Activated naive CD4-positive, alpha-beta T cell treated with anti-CD3 and anti-CD28 coated beads for 36 hours (primary cell): ENCODE results near the gene ASPHD1. TPM values are rescaled to one million over a fixed set of nuclear protein-coding genes. Genes with fewer than 3 reads are reported as not detected.
A peak's percentile ranks its signal among the peaks of the same experiment; 100 is the strongest.
"Not testable (repeated sequence)": the region's sequence is repeated elsewhere in the genome, so short reads cannot be mapped to it uniquely, and the experiment has no call there.

Experiments
- CTCF ChIA-PET: fragments of 350-600 bp; sonication (Branson Sonifier 250); formaldehyde crosslinking; loops from one replicate; lab custom pipeline; 2021; ENCODE audit warnings: antibody characterized with exemption; lab: Charles Lee
- DNase-seq: peaks from one replicate; pipeline ENCODE4 v3.0.0-alpha.2; 2020
- H3K27ac Mint-ChIP-seq: one replicate; pipeline ENCODE4 v1.8.0; 2021; ENCODE audit warnings: mild to moderate bottlenecking, mixed read lengths
- H3K27me3 Mint-ChIP-seq: one replicate; pipeline ENCODE4 v1.8.0; 2021; ENCODE audit warnings: low read depth, mixed read lengths
- H3K36me3 Mint-ChIP-seq: one replicate; pipeline ENCODE4 v1.8.0; 2021; ENCODE audit warnings: low read depth, mixed read lengths
- H3K4me1 Mint-ChIP-seq: one replicate; pipeline ENCODE4 v1.8.0; 2021; ENCODE audit warnings: low read depth, mixed read lengths
- H3K4me3 Mint-ChIP-seq: one replicate; pipeline ENCODE4 v1.8.0; 2021; ENCODE audit warnings: mild to moderate bottlenecking, moderate library complexity, mixed read lengths
- H3K9me3 Mint-ChIP-seq: one replicate; pipeline ENCODE4 v1.8.0; 2021; ENCODE audit warnings: mixed read lengths
- intact Hi-C: fragments of 100-400 bp; cut with micrococcal nuclease; formaldehyde crosslinking; loops from one replicate; pipeline ENCODE4 v1.15.1; 2023
- total RNA-seq, 2 experiments: library from RNA; stranded (reverse); gene quantifications; one replicate each; pipeline ENCODE4 v1.2.3, GENCODE V29; 2021

ASPHD1 gene
- total RNA-seq, 2 experiments from 2014 or later, result 1.3 to 1.7 TPM

GRCh38 chr16:29881050-29881449 lies 19.2 kb upstream of the ASPHD1 start:
- H3K27ac Mint-ChIP-seq, result no peak overlapping the region
- CTCF ChIA-PET, result no interaction called here
- peaks cover 14% of the 10 kb centered on the region for H3K4me1 Mint-ChIP-seq
- no peaks in the 10 kb centered on the region for H3K36me3 Mint-ChIP-seq
- H3K9me3 Mint-ChIP-seq, result no peaks in the 10 kb centered on the region
- peaks cover 21% of the 10 kb centered on the region for H3K27me3 Mint-ChIP-seq
- intact Hi-C loops, result no loop called here
- no peak for DNase-seq
- H3K4me3 Mint-ChIP-seq, result no peak overlapping the region

GRCh38 chr16:29883987-29884386 lies 16.3 kb upstream of the ASPHD1 start:
- CTCF ChIA-PET, result no interaction called here
- no peaks in the 10 kb centered on the region for H3K9me3 Mint-ChIP-seq

GRCh38 chr16:29889372-29889771 lies 10.9 kb upstream of the ASPHD1 start:
- H3K9me3 Mint-ChIP-seq, intact Hi-C loops, H3K27ac Mint-ChIP-seq, H3K36me3 Mint-ChIP-seq, H3K4me3 Mint-ChIP-seq, H3K27me3 Mint-ChIP-seq, H3K4me1 Mint-ChIP-seq, DNase-seq: not testable (repeated sequence)
- CTCF ChIA-PET, result interaction anchor here (0.6 kb wide), 1 partner anchor 195 kb away, joined by 3 read pairs; no protein-coding TSS in a partner anchor

More at GRCh38 chr16:29883987-29884386, 16.3 kb upstream of the ASPHD1 start:
- no peak overlapping the region for H3K27ac Mint-ChIP-seq
- no peak overlapping the region for H3K4me3 Mint-ChIP-seq
- H3K4me1 Mint-ChIP-seq, result no peaks in the 10 kb centered on the region
- H3K36me3 Mint-ChIP-seq, result no peaks in the 10 kb centered on the region
- intact Hi-C loops, result no loop called here
- no peak for DNase-seq
- H3K27me3 Mint-ChIP-seq, result peaks cover 5% of the 10 kb centered on the region

- Mint-ChIP-seq H3K27ac (no peak overlapping the region), H3K4me3 (no peak overlapping the region), H3K27me3 (peaks cover 4% of the 10 kb centered on the region), H3K36me3 (no peaks in the 10 kb centered on the region), H3K9me3 (no peaks in the 10 kb centered on the region), H3K4me1 (no peaks in the 10 kb centered on the region)
- intact Hi-C loops, result no loop called here
- CTCF ChIA-PET, result interaction anchor here (0.7 to 0.8 kb wide), 2 partner anchors 17 to 43 kb away, joined by 3 to 4 read pairs; no protein-coding TSS in a partner anchor
- no peak for DNase-seq
Observed at GRCh38 chr16:29891525-29892457, 8.5 kb upstream of the ASPHD1 start.

- Mint-ChIP-seq H3K9me3 (no peaks in the 10 kb centered on the region), H3K4me1 (no peaks in the 10 kb centered on the region), H3K4me3 (no peak overlapping the region), H3K27me3 (peaks cover 7% of the 10 kb centered on the region), H3K27ac (no peak overlapping the region), H3K36me3 (no peaks in the 10 kb centered on the region)
- CTCF ChIA-PET, result no interaction called here
- DNase-seq, result no peak
- intact Hi-C loops, result no loop called here
Observed at GRCh38 chr16:29892458-29892813, 7.9 kb upstream of the ASPHD1 start.

GRCh38 chr16:29893553-29893952 lies 6.7 kb upstream of the ASPHD1 start:
- intact Hi-C loops, result no loop called here
- H3K4me3 Mint-ChIP-seq, result no peak overlapping the region
- H3K9me3 Mint-ChIP-seq, result no peaks in the 10 kb centered on the region
- H3K27ac Mint-ChIP-seq, result no peak overlapping the region
- no peaks in the 10 kb centered on the region for H3K36me3 Mint-ChIP-seq
- DNase-seq, result no peak
- CTCF ChIA-PET, result interaction anchor here (0.6 kb wide), 2 partner anchors 10 to 119 kb away, joined by 3 read pairs; no protein-coding TSS in a partner anchor
- H3K4me1 Mint-ChIP-seq, result peaks cover 3% of the 10 kb centered on the region
- H3K27me3 Mint-ChIP-seq, result peaks cover 18% of the 10 kb centered on the region

GRCh38 chr16:29894352-29894751 lies 5.9 kb upstream of the ASPHD1 start:
- intact Hi-C loops, result no loop called here
- peaks cover 22% of the 10 kb centered on the region for H3K27me3 Mint-ChIP-seq
- no peak for DNase-seq
- no peak overlapping the region for H3K27ac Mint-ChIP-seq
- no peak overlapping the region for H3K4me3 Mint-ChIP-seq
- H3K4me1 Mint-ChIP-seq, result peaks cover 4% of the 10 kb centered on the region
- H3K36me3 Mint-ChIP-seq, result no peaks in the 10 kb centered on the region
- no peaks in the 10 kb centered on the region for H3K9me3 Mint-ChIP-seq
- CTCF ChIA-PET, result interaction anchor here (0.6 to 1.0 kb wide), 2 partner anchors 9 kb away, joined by 3 to 4 read pairs; no protein-coding TSS in a partner anchor

GRCh38 chr16:29896841-29897240 lies 3.4 kb upstream of the ASPHD1 start:
- DNase-seq, result no peak
- Mint-ChIP-seq H3K36me3 (no peaks in the 10 kb centered on the region), H3K9me3 (no peaks in the 10 kb centered on the region), H3K27me3 (peaks cover 22% of the 10 kb centered on the region), H3K27ac (no peak overlapping the region), H3K4me3 (no peak overlapping the region), H3K4me1 (peaks cover 12% of the 10 kb centered on the region)
- intact Hi-C loops, result no loop called here
- CTCF ChIA-PET, result no interaction called here

- CTCF ChIA-PET, result no interaction called here
- Mint-ChIP-seq H3K27me3 (peaks cover 22% of the 10 kb centered on the region), H3K27ac (no peak overlapping the region), H3K4me1 (peaks cover 13% of the 10 kb centered on the region), H3K36me3 (no peaks in the 10 kb centered on the region), H3K9me3 (no peaks in the 10 kb centered on the region), H3K4me3 (no peak overlapping the region)
- intact Hi-C loops, result no loop called here
- no peak for DNase-seq
Observed at GRCh38 chr16:29897333-29897732, 3.0 kb upstream of the ASPHD1 start.

- no peaks in the 10 kb centered on the region for H3K36me3 Mint-ChIP-seq
- CTCF ChIA-PET, result no interaction called here
- intact Hi-C loops, result no loop called here
- no peaks in the 10 kb centered on the region for H3K9me3 Mint-ChIP-seq
- H3K27ac Mint-ChIP-seq, result no peak overlapping the region
- H3K27me3 Mint-ChIP-seq, result peaks cover 22% of the 10 kb centered on the region
- H3K4me3 Mint-ChIP-seq, result peak overlapping the region; percentile 19
- DNase-seq, result no peak
- H3K4me1 Mint-ChIP-seq, result peaks cover 13% of the 10 kb centered on the region
Observed at GRCh38 chr16:29898135-29898803, 2.0 kb upstream of the ASPHD1 start.

- Mint-ChIP-seq H3K36me3 (no peaks in the 10 kb centered on the region), H3K4me1 (peaks cover 13% of the 10 kb centered on the region), H3K27ac (no peak overlapping the region), H3K27me3 (peaks cover 22% of the 10 kb centered on the region), H3K9me3 (no peaks in the 10 kb centered on the region), H3K4me3 (peak overlapping the region; percentile 19)
- intact Hi-C loops, result no loop called here
- DNase-seq, result no peak
- CTCF ChIA-PET, result no interaction called here
Observed at GRCh38 chr16:29898804-29899515, 1.3 kb upstream of the ASPHD1 start.

- no peak within 1 kb of the TSS for H3K27ac Mint-ChIP-seq
- peaks cover 22% of the 10 kb centered on the region for H3K27me3 Mint-ChIP-seq
- DNase-seq, result peak; percentile 78
- CTCF ChIA-PET, result interaction anchor here (1.3 kb wide), 1 partner anchor 92 kb away, joined by 3 read pairs; no protein-coding TSS in a partner anchor
- no peaks in the 10 kb centered on the region for H3K36me3 Mint-ChIP-seq
- H3K9me3 Mint-ChIP-seq, result no peaks in the 10 kb centered on the region
- peak within 1 kb of the TSS; percentile 75 for H3K4me3 Mint-ChIP-seq
- intact Hi-C loops, result loop anchor here (1.0 kb wide), 2 partner anchors 27 to 36 kb away; partner anchors contain the start of genes CDIPT and KCTD13
- H3K4me1 Mint-ChIP-seq, result peaks cover 13% of the 10 kb centered on the region
Observed at GRCh38 chr16:29899516-29900101, 679 bp upstream of the ASPHD1 start, which contains the start of gene SEZ6L2. Gene SEZ6L2, minus strand, starts transcription at chr16:29899550. Its CDS starts 531 bp downstream, at chr16:29899019.
